K562 treated with DMSO at 1 percent for 24 hours (cell line): ENCODE results near the gene GLB1L3. TPM values are rescaled to one million over a fixed set of nuclear protein-coding genes. Genes with fewer than 3 reads are reported as not detected.

ENCODE experiments used
- total RNA-seq: library from RNA; unstranded; fragments of 300-600 nt; gene quantifications from 2 replicates; pipeline ENCODE4 v1.2.3, GENCODE V29; 2022; ENCODE audit warnings: low read depth; ENCODE audit not compliant: insufficient read depth

GLB1L3 gene, protein sequence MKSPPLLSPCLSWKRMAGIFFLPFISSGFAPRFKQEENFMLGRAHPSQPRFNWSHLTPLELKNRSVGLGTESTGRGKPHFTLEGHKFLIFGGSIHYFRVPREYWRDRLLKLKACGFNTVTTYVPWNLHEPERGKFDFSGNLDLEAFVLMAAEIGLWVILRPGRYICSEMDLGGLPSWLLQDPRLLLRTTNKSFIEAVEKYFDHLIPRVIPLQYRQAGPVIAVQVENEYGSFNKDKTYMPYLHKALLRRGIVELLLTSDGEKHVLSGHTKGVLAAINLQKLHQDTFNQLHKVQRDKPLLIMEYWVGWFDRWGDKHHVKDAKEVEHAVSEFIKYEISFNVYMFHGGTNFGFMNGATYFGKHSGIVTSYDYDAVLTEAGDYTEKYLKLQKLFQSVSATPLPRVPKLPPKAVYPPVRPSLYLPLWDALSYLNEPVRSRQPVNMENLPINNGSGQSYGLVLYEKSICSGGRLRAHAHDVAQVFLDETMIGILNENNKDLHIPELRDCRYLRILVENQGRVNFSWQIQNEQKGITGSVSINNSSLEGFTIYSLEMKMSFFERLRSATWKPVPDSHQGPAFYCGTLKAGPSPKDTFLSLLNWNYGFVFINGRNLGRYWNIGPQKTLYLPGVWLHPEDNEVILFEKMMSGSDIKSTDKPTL
- total RNA-seq = 0.24 TPM in 1 of 2 replicates, not detected in the other

DNA sequence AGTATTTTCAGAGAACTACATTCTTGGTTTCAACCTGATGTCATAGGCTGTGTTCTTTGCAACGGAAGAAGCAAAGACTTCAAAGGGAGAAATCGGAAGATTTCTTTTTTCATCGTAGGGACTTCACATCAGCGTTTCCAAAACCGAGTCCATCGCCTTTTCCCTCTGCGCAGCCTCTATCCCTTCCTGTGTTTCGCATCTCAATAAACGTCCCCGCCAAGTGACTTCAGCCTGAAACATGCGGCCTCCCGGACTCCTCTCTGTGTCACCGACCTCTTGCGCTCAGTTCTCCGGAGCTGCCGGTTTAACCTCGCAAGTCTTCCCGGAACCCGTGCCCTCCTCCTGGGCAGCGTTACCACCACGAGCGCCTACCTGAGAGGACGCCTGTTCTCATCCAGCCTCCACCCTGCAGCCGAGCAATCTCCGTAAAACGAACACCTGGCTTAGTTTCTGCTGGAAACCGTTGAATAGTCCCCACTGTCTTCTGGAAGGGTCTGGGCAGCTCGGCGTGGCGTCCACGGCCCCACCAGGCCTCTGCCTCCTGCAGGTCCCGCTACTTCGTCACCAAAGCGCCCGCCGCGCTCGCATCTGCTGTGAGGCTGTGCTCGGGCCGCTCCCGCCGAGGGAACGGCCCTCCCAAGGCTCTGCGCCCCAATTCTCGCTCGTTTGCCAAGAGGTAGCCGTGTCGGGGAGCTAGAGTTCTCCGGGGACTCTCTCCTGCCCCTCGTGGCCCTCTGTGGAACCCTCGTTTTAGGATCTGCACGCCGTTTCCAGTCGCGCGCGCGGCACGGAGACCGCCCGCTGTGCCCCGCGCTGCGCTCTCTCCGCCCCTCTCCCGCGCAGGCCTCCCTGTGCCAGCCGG is at the start of gene GLB1L3:
Gene GLB1L3 (plus strand): TSS at position 846 of the 862 bp plus-strand sequence. CDS start 362 bp downstream, outside the sequence.

DNA sequence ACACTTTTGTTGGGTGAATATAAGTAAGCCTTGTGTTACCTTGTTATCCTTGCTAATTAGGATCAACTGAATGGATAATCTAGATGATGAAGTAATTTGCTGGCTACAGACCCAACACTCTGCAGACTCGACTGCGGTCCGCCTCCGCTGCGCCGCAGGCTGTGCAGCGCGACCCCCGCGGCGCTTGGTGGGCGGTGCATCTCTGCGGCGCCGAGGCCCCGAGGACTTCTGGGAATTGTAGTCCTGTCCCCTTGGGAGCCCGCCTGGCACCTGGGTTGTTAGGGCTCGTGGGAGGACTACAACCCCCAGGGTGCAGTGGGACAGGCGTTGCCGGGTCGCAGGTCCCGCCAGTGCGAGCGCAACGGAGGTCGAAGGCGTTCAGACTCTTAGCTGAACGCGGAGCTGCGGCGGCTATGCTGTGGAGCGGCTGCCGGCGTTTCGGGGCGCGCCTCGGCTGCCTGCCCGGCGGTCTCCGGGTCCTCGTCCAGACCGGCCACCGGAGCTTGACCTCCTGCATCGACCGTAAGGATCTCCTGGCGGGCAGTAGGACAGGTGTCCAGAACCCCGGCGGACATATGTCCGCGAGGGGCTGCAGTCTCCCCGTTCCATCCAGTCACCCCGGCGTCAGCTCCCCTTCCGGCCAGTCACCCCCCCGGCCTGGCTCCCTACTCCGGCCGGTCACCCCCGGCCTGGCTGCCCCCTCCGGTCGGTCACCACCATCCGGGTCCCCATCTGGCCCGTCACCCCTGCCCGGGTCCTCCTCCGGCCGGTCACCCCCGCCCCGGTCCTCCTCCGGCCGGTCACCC is 22.8 kb upstream of the GLB1L3 start, which contains the start of the genes ACAD8 and THYN1:
Gene ACAD8 (plus strand): TSS at position 381 of the 806 bp plus-strand sequence. CDS start 33 bp downstream, at position 414.
Gene THYN1 (minus strand): TSS at position 165 of the 806 bp plus-strand sequence. CDS start 470 bp downstream, outside the sequence.

DNA sequence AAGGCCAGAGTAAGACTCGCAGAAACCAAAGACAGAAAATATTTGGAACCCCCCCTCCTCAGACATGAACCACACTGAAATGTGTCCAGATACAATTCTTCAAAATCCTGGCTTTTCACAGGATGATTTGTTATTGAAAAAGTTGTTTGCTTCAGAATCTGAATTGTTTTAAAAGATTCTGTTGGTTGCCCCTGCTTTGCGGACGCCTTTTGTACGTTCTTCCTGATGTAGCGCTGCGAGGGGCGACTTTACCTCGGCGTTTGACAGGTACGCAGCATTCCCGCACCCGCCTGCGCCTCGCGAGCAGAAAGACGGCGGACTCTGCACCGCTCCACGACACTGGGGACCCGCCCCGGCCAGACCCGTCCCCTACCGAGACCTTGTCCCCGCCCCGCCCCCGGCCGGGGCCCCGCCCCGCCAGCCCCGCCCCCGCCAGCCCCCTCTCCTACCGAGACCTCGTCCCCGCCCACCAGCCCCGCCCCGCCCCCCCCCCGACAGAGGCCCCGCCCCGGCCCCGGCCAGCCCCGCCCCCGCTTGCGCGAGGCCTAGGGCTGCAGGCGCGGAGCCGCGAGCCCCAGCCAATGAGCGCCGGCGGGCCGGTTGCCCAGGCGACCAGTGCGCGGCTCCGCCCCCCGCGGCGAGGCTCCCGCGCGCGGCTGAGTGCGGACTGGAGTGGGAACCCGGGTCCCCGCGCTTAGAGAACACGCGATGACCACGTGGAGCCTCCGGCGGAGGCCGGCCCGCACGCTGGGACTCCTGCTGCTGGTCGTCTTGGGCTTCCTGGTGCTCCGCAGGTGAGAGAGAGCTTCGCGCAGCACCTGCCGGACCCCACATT is 55.4 kb downstream of the GLB1L3 start, which contains the start of gene GLB1L2:
Gene GLB1L2 (plus strand): TSS at position 635 of the 835 bp plus-strand sequence. CDS start 74 bp downstream, at position 709.

Other genes with a start within 250 kb of the GLB1L3 start
- 0.46 and 0.54 TPM in 2 replicates for gene JAM3, start 207.3 kb upstream of the GLB1L3 start, total RNA-seq
- gene NCAPD3, start 52.4 kb upstream of the GLB1L3 start, total RNA-seq = 46.3 and 51.7 TPM in 2 replicates
- gene VPS26B, start 51.7 kb upstream of the GLB1L3 start, total RNA-seq = 53.0 and 53.4 TPM in 2 replicates
- 52.9 and 60.1 TPM in 2 replicates for gene THYN1, start 23.0 kb upstream of the GLB1L3 start, total RNA-seq
- 19.6 and 19.9 TPM in 2 replicates for gene ACAD8, start 22.8 kb upstream of the GLB1L3 start, total RNA-seq
- gene GLB1L2, start 55.6 kb downstream of the GLB1L3 start, total RNA-seq = 13.5 and 14.4 TPM in 2 replicates
- gene B3GAT1, start 135.9 kb downstream of the GLB1L3 start, total RNA-seq = 0.36 TPM in 1 of 2 replicates, not detected in the other